NCI-H1048 (cell line): ENCODE data around the gene MAP3K14.
A peak's percentile ranks its signal among the peaks of the same experiment; 100 is the strongest.
"Not testable (repeated sequence)": the region's sequence is repeated elsewhere in the genome, so short reads cannot be mapped to it uniquely, and the experiment has no call there.

Source experiments
- DNase-seq: peaks from one replicate; lab custom pipeline; 2025; lab: John Stamatoyannopoulos, UW

The MAP3K14 gene

DNA sequence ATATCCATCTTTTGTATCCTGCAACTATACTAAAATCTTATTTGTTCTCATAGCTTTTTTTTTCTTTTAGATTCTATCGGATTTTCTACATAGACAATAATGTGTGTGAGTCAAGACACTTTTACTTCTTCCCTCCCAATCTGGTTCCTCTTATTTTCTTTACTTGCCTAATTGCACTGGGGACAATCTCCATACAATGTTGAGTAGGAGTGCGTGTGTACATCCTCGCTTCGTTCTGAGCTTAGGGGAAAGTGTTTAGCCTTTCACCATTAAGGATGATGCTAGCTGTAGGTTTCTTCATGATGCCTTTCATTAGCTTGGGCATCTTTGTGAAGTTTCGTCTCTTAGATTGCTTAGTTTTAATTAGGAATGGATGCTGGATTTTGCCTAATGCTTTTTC is 57.8 kb downstream of the MAP3K14 start:
- DNase-seq, result no peak

DNA sequence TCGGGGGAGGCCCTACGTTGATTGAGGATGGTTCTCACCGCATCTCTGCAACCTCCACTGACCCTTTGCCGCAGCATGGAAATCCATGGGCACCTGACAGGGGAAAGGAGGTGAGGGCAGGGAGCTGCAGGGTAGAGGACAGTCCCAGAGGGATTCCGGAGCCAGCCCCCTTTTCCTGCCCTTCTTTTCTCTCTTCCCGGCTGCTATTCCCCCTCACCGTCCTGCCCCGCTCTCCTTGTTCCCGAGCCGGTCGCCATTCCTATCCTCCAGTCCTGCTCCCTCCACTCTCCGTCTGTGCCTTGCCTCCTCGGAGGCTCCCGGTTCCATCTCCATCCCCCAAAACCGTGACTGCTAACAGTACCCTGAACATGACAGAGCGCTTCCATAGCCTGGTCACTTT is 59.7 kb downstream of the MAP3K14 start:
- DNase-seq, result no peak

GRCh38 chr17:45256114-45256966 is 60.5 kb downstream of the MAP3K14 start:
- DNase-seq, result no peak

GRCh38 chr17:45255358-45255757 is 61.5 kb downstream of the MAP3K14 start:
- no peak for DNase-seq

DNA sequence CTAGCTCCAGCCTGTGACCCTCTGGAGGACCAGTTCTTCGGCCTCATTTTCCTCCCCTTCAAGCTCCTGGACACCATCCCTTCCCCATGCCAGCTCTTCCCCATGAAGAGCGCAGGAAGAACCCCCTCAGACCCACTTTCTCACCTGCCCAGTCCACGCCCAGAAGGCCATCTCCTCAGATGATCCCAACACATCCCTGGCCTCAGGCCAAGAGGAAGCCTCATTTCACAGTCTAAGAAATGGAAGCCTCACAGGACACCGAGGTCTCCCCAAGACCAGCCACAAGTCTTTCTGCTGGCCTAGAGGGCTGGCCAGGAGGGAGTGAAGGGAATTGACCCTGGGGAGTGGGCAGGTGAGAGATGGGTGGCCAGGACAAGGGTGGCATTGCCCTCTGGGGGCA is 62.9 kb downstream of the MAP3K14 start:
- no peak for DNase-seq

DNA sequence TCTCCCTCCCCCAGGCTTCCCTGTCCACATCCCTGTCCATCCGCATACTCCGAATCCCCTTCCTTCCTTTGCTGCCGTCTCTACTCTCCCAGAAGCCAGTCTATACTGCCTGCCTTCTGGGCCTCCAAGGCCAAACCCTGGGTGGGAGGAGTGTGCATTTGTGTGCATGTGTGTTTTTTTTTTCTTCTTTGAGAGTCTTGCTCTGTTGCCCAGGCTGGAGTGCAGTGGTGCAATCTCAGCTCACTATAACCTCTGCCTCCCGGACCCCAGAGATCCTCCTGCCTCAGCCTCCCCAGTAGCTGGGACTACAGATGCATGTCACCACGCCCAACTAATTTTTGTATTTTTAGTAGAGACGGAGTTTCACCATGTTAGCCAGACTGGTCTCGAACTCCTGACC is 63.6 kb downstream of the MAP3K14 start:
- not testable (repeated sequence) for DNase-seq

GRCh38 chr17:45251931-45252330 is 64.9 kb downstream of the MAP3K14 start:
- DNase-seq, result no peak

GRCh38 chr17:45248132-45248957 is 68.5 kb downstream of the MAP3K14 start:
- no peak for DNase-seq

GRCh38 chr17:45247429-45248131 is 69.2 kb downstream of the MAP3K14 start:
- DNase-seq, result peak; percentile 85

- no peak for DNase-seq
Measured at GRCh38 chr17:45246861-45247428, 69.9 kb downstream of the MAP3K14 start.

- no peak for DNase-seq
Measured at GRCh38 chr17:45246338-45246737, 70.5 kb downstream of the MAP3K14 start.

- DNase-seq, result no peak
Measured at GRCh38 chr17:45244725-45245656, 71.8 kb downstream of the MAP3K14 start.

DNA sequence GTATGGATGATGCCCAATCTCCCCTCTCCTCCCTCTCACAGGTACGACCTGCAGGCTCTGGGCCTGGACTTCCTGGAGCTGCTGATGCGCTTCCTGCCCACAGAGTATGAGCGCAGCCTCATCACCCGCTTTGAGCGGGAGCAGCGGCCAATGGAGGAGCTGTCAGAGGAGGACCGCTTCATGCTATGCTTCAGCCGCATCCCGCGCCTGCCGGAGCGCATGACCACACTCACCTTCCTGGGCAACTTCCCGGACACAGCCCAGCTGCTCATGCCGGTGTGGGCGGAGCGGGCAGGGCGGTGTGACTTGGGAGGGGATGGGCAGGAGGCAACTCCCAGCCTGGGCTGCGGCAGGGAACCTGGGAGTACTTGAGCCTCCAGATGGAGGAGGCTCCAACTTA is 73.1 kb downstream of the MAP3K14 start:
- DNase-seq, result no peak

DNA sequence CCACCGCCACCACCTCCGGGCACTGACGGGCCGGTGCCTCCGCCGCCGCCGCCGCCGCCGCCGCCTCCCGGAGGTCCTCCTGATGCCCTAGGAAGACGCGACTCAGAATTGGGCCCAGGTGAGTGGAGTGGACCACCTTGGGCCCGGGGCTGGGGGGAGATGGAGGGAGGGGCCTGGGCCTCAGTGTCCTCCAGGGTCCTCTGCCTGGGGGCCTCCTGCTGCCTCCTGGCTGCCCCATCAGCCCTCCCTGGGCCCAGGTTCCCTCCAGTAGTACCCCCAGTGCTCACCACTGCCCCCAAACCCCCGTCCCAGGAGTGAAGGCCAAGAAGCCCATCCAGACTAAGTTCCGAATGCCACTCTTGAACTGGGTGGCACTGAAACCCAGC is 74.8 kb downstream of the MAP3K14 start:
- DNase-seq, result no peak

GRCh38 chr17:45241328-45242028 is 75.3 kb downstream of the MAP3K14 start:
- no peak for DNase-seq

DNA sequence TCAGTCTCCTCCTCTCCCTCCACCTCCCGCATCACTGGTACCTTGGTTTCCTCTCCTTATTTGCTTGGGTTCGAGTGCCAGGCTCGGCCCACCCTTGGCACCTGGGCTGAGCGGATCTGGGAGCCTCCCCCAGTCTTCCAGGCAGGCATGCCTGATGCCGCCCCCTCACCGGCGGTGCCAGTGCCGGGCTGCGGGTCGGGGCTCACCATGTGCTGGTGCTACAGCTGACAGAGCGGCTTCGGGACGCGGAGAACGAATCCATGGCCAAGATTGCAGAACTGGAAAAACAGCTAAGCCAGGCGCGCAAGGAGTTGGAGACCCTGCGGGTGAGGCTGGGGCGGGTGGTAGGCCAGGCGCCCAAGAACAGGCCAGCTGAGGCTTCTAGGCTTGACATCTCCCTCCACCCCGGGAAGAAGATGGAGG is 75.9 kb downstream of the MAP3K14 start:
- no peak for DNase-seq

- DNase-seq, result no peak
Measured at GRCh38 chr17:45238155-45238774, 78.6 kb downstream of the MAP3K14 start.

- no peak for DNase-seq
Measured at GRCh38 chr17:45237686-45238085, 79.1 kb downstream of the MAP3K14 start.

GRCh38 chr17:45236282-45236606 is 80.6 kb downstream of the MAP3K14 start:
- no peak for DNase-seq
